Measurements from ENCODE around the gene ACAD11.

Gene ACAD11

DNA sequence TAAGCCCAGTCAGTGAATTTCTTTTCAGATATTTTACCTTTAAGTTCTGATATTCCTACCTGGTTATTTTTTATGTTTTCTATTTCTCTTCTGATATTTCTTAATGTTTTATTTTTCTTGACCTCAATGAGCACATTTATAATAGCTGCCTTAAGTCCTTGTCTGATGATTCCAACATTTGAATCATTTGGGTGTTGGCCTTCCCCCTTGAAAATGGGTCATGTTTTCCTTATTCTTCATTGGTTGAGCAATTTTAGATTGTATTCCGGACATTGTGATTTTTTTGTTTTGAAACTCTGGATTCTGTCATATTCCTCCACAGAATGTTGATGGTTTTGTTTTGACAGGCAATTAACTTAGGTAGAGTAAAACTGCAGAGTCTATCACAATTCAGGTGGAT is 72.2 kb downstream of the ACAD11 start:
- no peak for DNase-seq (ENCODE audit: extremely low read depth, insufficient read length)
- Histone ChIP-seq H3K4me3 (replicated peaks; ENCODE audit: low read depth, low read length) (no peak overlapping the region), H3K36me3 (ENCODE audit: control insufficient read depth, insufficient read depth, low read length) (no peaks in the 10 kb centered on the region; the same call in 1 of the 2 replicates), H3K27me3 (replicated peaks; ENCODE audit: control insufficient read depth, insufficient read depth, low read length) (no peaks in the 10 kb centered on the region)
- no peak for TF ChIP-seq CTCF (IDR thresholded peaks at IDR 0.05; ENCODE audit: insufficient read depth, low read length, poor library complexity, severe bottlenecking)

- no peak for TF ChIP-seq CTCF (IDR thresholded peaks at IDR 0.05; ENCODE audit: insufficient read depth, low read length, poor library complexity, severe bottlenecking)
- no peak for DNase-seq (ENCODE audit: extremely low read depth, insufficient read length)
- no peak overlapping the region for H3K4me3 ChIP-seq (replicated peaks; ENCODE audit: low read depth, low read length)
- no peaks in the 10 kb centered on the region for H3K36me3 ChIP-seq (ENCODE audit: control insufficient read depth, insufficient read depth, low read length)
- H3K27me3 ChIP-seq (replicated peaks; ENCODE audit: control insufficient read depth, insufficient read depth, low read length) = no peaks in the 10 kb centered on the region
Measured at GRCh38 chr3:132573797-132574211, 85.8 kb downstream of the ACAD11 start.

- Histone ChIP-seq H3K36me3 (ENCODE audit: control insufficient read depth, insufficient read depth, low read length) (no peaks in the 10 kb centered on the region; the same call in 1 of the 2 replicates), H3K4me3 (replicated peaks; ENCODE audit: low read depth, low read length) (no peak overlapping the region), H3K27me3 (replicated peaks; ENCODE audit: control insufficient read depth, insufficient read depth, low read length) (no peaks in the 10 kb centered on the region)
- no peak for DNase-seq (ENCODE audit: extremely low read depth, insufficient read length)
- no peak for TF ChIP-seq CTCF (IDR thresholded peaks at IDR 0.05; ENCODE audit: insufficient read depth, low read length, poor library complexity, severe bottlenecking)
Measured at GRCh38 chr3:132570016-132570415, 89.6 kb downstream of the ACAD11 start.

DNA sequence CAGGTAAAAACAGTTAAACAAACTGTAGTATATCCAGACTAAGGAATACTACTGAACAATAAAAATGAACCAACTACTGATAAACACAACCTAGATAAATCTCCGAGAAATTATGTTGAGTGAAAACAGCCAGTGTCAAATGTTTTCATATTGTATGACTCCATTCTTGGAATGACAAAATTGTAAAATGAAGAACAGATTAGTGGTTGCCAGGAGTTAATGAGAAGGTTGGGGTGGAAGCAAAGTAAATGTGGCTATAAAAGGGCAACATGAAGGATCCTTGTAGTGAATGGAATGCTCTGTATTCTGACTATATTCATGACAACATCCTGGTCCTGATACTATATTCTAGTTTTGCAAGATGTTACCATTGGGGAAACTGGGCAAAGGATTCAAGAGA is 90.0 kb downstream of the ACAD11 start:
- Histone ChIP-seq H3K4me3 (replicated peaks; ENCODE audit: low read depth, low read length) (no peak overlapping the region), H3K36me3 (ENCODE audit: control insufficient read depth, insufficient read depth, low read length) (no peaks in the 10 kb centered on the region; the same call in 1 of the 2 replicates), H3K27me3 (replicated peaks; ENCODE audit: control insufficient read depth, insufficient read depth, low read length) (no peaks in the 10 kb centered on the region)
- TF ChIP-seq CTCF (IDR thresholded peaks at IDR 0.05; ENCODE audit: insufficient read depth, low read length, poor library complexity, severe bottlenecking) = no peak
- DNase-seq (ENCODE audit: extremely low read depth, insufficient read length) = no peak

DNA sequence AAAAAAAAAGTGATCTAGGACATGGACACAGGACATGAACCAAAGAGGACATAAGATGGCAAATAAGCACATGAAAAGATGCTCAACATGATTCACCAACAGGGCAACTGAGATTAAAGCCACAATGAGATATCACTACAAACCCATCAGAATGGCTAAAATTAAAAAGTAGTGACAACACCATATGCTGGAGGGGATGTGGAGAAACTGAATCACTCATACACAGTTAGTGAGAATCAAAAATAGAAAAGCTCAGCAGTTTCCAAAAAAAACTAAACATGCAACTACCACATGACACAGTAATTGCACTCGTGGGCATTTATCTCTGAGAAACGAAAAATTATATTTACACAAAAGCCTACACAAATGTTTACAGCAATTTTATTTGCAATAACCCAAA is 90.5 kb downstream of the ACAD11 start:
- TF ChIP-seq CTCF (IDR thresholded peaks at IDR 0.05; ENCODE audit: insufficient read depth, low read length, poor library complexity, severe bottlenecking) = no peak
- DNase-seq (ENCODE audit: extremely low read depth, insufficient read length) = no peak
- Histone ChIP-seq H3K4me3 (replicated peaks; ENCODE audit: low read depth, low read length) (no peak overlapping the region), H3K27me3 (replicated peaks; ENCODE audit: control insufficient read depth, insufficient read depth, low read length) (no peaks in the 10 kb centered on the region), H3K36me3 (ENCODE audit: control insufficient read depth, insufficient read depth, low read length) (no peaks in the 10 kb centered on the region; the same call in 1 of the 2 replicates)

GRCh38 chr3:132568422-132568821 is 91.2 kb downstream of the ACAD11 start:
- H3K27me3 ChIP-seq (replicated peaks; ENCODE audit: control insufficient read depth, insufficient read depth, low read length) = no peaks in the 10 kb centered on the region
- no peak overlapping the region for H3K4me3 ChIP-seq (replicated peaks; ENCODE audit: low read depth, low read length)
- no peak for DNase-seq (ENCODE audit: extremely low read depth, insufficient read length)
- TF ChIP-seq CTCF (IDR thresholded peaks at IDR 0.05; ENCODE audit: insufficient read depth, low read length, poor library complexity, severe bottlenecking) = no peak
- no peaks in the 10 kb centered on the region; the same call in 1 of the 2 replicates for H3K36me3 ChIP-seq (ENCODE audit: control insufficient read depth, insufficient read depth, low read length)

Measured in GM06990 (cell line).